HG03095 (cell line): ENCODE measurements around the gene KEL.

ENCODE experiments used
- ATAC-seq: cut with Tn5 transposase; IDR thresholded peaks from one replicate; pipeline ENCODE4 v1.9.1; 2021; ENCODE audit warnings: moderate library complexity; ENCODE audit not compliant: unreplicated experiment

The KEL gene

DNA sequence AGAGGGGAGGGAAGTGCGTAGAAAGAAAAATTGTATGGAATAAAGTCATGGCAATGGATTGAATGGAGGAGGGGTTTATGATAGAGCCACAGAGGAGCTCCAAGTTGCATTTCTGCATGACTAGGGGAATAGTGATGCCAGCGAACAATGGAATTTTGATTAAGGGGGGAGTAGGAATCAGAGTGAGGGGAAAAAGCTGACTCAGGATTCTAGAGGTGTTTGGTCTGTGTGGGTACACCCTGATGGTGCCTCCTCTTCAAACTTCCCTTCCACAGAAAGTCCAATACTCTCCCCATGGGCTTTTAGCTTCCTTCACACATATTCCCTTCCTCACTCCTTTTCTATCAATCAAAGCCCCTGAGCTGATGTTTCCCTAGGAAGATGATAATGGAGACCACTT is 1.8 kb upstream of the KEL start:
- ATAC-seq: no peak

DNA sequence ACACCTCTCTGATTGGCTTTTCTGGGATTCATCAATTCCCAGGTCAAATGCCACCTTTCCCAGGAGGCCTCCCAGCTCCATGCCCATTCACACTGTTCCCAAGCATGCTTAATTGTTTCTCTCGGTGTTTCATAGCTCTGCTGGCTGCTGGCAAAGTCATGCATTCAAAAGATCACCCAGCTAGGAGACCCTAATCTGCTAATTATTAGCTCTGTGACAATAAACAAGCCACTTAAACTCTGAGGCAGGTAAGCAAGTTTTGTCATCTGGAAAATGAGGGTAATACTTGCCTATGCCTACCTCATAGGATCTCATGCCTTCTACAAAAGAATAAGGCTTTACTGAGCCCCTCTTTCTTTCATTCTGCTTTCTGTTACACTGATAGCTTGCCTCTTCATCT is 828 bp upstream of the KEL start:
- no peak for ATAC-seq

DNA sequence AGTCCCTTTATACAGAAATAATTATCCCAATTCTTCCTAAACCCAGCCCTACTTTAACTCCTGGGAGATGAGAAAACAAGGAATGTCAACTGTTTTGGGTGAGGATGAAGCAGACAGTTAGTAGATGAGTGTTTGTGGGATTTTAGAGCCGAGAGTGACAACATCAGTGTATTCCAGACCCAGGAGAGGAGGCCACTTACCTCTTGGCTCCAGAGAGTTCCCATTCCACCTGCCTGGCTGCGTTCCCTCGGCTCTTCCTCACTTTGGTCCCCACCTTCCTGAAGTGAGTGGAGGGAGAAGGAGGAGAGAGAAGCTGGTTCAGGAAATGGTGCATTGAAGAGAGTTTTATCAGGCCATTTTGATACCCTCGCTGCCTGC is 579 bp downstream of the KEL start:
- no peak for ATAC-seq

DNA sequence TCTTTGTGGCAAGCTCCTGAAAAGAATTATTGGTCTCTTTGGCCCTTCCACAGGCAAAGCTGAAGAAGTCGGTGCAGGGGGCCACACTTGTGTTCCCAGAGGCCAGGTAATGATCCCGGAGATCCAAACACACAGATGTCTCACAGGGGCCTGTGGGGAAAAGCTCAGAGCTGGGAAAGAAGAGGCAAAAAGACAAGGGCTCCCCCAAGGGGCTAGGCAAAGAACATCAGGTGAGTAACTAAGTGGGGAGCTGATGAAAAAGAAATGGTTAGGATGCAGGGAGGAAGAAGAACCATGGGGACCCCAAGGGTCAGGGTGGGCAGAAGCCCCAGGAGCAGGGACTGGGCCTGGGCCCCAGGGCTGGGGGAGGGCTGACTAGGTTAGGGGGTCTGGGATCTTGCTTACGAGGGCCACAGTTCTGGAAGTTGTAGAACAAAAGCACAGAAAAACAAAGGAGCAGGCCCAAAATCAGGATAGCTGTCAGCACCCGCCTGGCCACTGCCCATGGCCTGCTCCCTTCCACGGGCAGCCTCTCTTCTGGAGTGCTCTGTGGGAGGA is 1.1 kb downstream of the KEL start:
- no peak for ATAC-seq

DNA sequence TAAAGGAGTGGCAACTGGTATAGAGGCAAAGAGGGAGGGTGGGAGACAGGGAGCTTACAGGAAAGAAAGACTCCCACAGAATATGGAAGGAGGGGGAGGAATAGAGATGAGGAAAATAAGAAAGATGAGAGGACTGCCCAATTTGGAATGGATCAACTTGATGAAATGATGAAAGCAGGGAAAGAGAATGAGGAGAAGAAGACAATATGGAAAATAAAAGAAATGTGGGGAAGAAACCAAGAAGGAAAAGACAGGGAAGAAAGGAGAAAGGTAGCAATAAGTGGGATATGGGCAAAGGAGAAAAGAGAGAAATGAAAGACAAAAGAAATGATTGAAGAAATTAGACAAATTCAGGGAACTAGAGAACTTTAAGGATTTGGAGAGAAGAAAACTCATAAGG is 3.0 kb downstream of the KEL start:
- no peak for ATAC-seq

DNA sequence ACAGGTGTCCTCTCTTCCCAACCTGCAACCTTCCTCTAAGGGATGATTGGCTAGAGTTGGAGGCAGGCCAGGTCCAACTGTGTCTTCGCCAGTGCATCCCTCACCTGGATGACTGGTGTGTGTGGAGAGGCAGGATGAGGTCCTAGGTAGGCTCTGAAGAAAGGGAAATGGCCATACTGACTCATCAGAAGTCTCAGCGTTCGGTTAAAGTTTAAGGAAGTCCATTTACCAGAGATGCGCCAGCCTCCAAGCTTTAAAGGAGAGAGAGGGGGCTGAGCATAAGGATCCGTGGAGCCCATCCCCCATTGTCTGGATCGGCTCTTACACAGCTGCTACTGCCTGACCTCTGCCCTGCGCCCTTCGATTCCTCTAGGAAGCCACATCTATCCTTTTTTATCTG is 4.4 kb downstream of the KEL start:
- no peak for ATAC-seq

DNA sequence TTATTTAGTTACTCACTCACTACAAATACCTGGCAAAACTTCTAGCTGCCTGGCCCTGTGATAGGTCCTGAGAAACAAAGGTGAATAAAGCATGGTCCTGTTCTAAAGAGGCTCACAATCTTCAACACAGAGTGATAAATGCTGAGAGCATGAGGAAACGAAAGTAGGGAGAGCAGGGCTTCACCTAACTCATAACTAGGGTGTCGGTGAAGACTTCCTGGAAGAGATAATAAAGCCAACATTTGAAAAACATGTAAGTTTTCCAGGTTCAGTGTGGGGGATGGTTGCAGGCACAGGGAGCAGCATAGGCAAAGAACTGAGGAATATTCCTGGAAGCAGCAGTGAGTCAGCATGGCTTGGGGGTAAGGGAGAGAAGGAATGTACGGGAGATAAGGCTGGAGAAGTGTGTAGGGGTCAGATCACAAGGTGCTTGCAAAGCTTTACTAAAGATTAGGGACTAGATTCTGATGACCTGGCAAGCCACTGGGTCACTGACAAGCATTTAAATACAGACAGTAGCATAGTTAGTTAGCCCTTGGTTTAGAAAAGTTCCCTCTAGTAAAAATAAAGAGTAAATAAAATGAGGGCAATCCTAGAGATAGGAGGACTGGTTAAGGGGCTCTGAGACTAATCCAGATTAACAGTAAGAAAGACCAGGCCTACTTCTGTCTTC is 5.1 kb downstream of the KEL start:
- no peak for ATAC-seq

DNA sequence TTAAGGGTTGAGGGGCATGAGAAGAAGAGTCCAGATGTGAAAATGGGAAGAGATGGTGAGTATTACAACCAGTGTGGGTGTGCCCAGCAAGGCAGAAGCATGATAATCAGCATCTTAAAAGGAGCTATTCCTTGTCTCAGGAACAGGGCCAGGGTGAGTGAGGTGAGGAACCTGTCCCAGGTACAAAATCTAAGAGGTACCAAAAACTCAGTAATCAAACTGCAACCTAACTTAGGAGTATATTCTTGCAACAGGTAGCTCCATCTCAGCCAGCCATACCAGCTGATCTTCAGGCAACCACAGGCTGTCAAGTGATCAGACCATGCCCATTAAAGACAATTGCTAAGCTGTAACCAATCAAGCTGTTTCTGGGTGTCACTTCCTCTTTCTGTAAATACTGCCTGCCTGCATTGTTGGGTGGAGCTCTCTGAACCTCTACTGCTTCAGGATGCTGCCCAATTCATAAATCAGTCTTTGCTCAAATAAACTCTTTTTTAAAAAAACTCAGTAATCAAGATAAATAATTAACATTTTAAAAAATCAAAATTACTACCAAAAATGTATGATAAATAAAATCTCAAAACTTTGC is 7.4 kb downstream of the KEL start:
- ATAC-seq: no peak

DNA sequence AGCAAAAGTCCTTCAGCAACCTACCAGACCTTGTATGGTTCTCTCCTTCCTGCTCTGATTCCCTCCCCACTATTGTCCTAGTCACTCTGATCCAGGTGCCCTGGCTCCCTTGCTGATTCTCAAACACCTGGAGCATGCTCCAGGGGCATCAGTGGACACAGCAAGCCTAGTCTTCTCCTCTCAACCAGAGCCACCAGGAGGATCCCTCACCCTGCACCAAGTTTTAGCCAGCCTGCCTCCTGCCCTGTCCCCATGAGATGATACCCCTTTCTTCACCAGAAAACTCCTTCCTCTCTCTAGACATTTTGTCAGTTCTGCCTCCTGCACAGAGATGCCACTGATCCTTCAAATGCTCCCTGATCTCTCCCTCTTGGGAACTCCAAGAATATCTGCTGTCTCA is 11.9 kb downstream of the KEL start:
- no peak for ATAC-seq

DNA sequence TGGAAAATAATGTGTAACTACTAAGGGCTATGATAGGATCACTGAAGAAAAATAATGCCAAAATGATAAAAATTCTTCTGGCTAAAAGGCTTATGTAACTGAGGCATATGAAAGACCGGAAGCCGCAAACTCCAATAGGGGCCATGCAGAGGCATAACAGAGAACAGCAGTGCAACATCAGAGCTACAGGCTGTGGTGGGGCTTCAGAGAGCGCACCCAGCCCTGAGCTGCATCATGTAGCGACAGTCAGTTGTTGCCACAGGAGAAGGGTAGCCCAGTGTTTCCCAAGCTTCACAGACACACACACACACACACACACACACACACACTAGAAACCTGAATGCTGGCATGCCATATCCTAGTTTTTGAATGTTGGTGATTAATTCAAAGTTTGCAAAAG is 13.6 kb downstream of the KEL start:
- no peak for ATAC-seq

DNA sequence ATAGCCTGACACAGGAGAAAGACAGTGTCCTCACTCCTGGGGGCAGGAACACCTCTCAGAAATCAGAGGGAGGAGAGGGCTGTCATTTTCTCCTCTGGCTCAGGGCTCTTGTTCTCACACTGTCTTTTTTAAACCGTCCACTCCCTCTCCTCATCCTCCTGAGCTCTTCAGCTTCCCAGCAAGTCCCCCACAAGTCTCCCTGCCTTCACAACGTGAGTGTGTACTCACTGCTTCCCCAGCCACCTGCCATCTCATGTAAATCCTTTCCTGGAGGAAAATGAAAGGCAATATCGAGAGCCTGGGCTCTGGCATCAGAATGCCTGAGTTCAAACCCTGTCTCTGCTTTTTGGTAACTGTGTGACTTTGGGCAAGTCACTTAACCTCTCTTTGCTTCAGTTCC is 17.2 kb downstream of the KEL start:
- ATAC-seq: no peak

DNA sequence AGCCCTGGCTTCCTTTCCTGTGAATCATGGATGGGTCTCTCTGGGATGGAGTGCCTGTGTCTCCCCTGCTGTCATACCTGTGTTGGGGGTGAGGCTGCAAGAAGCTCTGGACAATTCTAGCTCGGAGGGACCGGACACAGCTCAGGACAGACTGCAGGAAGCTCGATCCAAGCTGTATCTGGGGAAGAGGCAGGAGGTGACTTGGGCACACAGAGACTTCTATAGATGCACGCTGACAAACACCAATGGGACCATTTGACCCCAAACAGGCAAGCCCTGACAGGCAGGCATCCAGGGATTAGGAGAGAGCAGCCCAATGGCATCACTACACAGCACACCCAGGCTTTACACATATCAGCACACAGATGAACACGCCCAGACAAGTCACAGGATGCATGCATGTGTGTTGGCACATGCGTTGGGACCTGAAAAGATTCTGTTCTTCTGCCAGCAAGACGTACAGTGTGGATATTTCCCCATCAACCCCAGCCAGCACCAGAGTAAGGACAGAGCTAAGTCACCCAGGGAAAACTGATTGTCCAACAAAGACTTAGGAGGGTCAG is 18.4 kb downstream of the KEL start:
- no peak for ATAC-seq

DNA sequence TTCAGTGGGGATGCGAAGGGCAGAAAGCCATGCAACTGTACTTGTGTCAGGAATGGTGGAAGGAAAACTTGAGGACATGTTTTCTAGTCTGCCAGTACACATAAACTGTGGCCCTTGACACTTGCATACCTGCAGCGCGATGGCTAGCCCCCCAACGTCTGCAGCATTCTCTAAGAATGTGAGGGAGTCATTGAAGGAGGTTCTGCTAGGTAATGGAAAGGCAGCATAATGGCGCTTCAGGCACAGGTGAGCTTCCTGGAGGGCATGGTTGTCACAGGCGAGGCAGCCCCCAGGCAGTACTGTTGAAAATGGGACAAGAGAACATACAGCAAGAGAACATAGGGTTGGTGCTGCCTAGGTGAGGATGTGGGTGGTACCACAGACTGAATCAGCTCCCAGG is 19.4 kb downstream of the KEL start:
- no peak for ATAC-seq

DNA sequence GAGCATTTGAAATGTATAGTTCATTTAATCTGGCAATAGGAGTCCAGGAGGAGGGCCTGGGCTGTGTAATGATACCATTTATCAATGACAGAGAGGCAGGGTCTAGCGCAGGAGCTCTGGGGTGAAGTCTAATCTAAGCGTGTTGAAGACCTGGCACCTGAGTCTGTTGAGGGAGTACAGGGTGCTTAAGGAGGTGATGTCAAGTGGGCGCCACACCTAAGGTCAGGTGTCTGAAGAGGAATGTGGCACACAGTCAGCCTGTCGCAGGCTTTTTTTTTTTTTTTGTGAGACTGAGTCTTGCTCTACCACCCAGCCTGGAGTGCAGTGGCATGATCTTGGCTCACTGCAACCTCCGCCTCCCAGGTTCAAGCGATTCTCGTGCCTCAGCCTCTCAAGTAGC is 20.6 kb downstream of the KEL start:
- ATAC-seq: no peak

DNA sequence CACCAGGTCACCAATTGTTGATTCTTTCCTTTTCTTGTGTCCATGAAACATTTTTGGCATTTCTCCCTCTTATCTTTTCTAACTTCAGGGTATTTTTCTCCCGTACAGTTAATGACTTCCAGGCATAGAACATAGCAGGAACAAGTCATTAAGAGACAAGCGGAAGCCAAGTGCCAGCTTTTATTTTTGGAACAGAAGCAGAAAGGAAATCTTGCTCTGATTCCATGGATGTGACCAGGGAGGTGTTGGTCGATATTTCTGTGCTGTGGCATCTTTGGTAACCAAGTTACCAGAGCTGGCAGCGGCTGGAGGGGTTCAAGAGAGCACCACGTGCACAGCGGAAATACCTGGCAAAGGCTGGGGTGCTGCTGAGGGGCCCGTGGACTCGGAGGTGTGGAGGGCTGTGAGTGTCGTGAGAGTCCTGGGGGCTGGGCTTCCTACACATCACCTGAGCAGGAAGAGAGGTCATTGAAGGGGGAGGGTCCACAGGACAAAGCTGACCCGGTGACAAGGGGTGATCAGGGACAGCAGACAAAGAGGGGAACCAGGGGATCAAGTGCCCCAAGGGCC is 21.1 kb downstream of the KEL start:
- no peak for ATAC-seq

DNA sequence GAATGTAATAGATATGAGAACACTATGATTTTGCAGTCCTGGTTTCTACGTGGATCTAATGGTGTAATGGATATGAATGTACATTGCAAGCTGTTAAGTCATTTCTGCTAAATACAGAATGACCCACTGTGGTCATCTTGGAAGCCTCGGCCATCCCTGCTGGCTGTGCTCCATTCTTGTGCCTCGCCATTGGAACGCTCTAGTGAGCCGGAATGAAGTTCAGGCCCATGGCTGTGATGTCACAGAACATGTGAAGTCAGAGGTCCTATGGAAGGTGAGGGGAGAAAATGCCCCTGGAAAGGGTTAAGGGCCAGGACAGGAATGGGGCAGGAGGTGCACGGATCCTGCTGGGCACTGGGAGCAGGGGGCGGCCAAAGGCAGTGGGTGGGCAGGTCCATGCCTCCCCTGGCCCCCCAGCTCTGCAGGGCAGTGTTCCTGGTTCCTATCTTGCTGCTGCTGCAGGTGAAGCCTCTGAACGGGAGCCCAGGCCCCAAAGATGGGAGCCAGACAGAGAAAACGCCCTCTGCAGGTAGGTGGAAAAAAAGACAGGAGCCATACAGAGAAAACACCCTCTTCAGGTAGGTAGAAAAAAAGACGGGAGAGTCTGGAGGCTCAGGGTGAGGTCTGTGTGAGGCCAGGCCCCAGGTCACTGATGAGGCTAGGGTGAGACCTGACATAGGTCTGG is 22.8 kb downstream of the KEL start, which contains the start of gene LLCFC1:
Gene LLCFC1, plus strand, starts transcription at position 259 of the 685 bp plus-strand sequence. Its CDS starts 138 bp downstream, at position 397.
- no peak for ATAC-seq

DNA sequence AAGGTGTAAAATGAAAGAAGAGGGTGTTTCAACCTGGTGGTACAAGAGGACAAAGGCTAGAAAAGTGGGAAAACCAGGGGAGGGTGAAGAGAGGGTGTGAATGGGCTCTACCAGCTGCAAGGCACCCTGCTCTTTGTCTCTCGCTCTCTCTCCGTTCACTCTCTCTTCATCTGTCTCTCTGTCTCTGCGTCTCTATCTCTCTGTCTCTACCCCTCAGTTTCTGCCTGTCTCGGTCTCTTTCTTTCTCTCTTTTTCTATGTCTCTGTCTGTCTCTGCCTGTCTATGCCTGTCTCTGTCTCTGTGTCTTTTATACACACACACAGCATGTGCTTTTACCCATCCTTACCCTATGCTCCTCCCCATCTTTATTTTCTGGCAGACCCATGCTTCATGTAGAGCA is 23.6 kb downstream of the KEL start:
- ATAC-seq: no peak

DNA sequence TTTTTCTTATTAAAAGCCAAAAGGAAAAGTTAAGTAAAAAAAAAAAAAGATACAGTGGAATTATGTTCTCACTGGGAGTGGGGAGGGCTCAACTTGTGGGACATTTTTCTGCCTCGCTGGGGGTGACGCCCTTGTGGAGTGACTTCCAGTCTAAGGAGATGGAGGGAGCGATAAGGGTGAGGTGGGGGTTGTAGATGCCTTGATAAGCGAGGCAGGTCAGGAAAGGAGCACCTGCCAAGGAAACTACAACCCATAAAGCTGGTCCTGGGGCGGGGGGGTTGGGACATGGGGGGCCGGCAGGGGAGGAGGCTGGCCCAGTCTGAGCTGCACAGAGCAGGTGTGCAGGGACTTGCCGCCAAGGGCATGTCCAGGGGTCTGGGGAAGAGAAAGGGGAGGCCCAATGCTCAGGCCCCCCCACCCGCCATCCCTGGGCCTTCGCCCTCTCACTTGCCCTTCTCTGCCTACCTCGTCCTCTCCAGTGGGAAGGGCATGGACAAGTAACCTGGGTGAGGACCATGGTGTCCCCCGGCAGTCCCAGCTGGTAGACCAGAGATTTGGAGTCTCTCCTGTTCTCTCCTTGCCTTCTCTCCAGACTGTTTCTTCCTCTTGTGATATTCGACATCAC is 26.1 kb downstream of the KEL start:
- ATAC-seq: no peak

DNA sequence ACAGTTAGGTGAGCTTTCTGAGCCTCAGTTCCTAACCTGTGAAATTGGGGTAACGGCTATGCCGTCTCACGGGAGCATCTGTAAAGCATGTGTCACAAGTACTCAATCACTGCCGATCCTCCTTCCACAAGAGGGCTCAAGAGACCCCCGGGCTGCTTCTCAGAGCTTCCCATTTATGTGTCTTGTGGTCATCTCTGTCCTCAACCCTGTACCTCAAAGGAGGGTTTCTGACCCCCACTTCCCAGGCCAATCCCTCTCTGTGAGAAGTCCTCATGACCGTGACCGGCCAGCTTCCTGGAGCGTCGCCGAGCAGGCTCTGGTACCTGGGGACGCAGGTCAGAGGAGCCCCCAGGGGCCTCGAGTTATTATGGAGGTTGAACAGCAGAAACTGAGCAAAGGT is 28.1 kb downstream of the KEL start:
- ATAC-seq: no peak

DNA sequence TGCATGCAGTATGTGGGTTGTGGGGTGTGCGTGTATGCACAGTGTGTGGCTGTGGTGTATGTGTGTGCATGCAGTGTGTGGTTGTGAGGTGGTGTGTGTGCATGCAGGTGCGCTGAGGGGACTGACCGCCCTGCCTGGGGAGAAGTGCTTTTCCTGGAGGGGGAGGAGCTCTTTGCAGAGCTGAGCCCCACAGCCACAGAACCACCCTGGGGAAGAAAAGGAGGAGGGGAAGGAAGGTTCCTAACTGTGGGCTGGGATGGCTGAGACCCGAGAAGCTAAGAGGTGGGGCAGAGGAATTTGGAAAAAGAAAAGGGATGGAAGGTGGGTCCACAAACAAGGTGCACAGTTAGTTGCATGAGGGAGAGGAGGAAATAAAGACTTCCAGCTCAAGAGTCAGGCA is 28.5 kb downstream of the KEL start, which contains the start of gene TRPV5:
Gene TRPV5, minus strand, starts transcription at position 123 of the 400 bp plus-strand sequence. CDS start 287 bp downstream, outside the sequence.
- ATAC-seq: no peak

DNA sequence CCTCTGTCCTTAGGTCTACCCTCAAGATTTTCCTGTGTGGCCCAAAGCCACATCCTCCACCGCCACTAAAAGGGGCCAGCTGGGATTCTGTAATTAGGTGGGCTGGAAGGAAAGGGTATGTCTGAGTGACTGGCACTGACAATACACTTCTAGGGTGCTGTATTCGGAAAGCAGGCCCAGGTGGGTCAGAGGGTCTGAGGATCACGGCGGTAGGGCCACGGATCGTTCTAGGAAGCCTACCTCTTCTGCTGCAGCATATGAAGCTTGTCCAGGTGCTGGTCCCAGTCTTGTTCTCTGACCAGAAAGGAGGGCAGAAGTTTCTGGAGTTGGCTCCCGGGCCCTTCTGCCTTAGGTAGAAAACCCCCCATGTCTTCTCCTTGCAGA is 29.1 kb downstream of the KEL start:
- ATAC-seq: no peak
